HG02840 (cell line): ENCODE data around the gene GNB4.

Source experiments
- ATAC-seq: cut with Tn5 transposase; IDR thresholded peaks from one replicate; pipeline ENCODE4 v1.9.1; 2021; ENCODE audit warnings: mild to moderate bottlenecking, moderate library complexity, moderate number of reproducible peaks; ENCODE audit not compliant: unreplicated experiment, low FRiP score

Gene GNB4

GRCh38 chr3:179451265-179452175 lies at the start of gene GNB4:
Gene GNB4 (minus strand): TSS chr3:179451470. CDS start chr3:179426200, 25,270 bp downstream.
- peak; percentile 72 for ATAC-seq

- no peak for ATAC-seq
Measured at GRCh38 chr3:179495483-179495882, 44.2 kb upstream of the GNB4 start.

- ATAC-seq = no peak
Measured at GRCh38 chr3:179493260-179493659, 42.0 kb upstream of the GNB4 start.

- no peak for ATAC-seq
Measured at GRCh38 chr3:179488213-179488612, 36.9 kb upstream of the GNB4 start.

GRCh38 chr3:179486806-179487205 lies 35.5 kb upstream of the GNB4 start:
- no peak for ATAC-seq

GRCh38 chr3:179482857-179483256 lies 31.6 kb upstream of the GNB4 start:
- ATAC-seq = no peak

GRCh38 chr3:179476215-179476614 lies 24.9 kb upstream of the GNB4 start:
- ATAC-seq = no peak

GRCh38 chr3:179474480-179474879 lies 23.2 kb upstream of the GNB4 start:
- no peak for ATAC-seq

GRCh38 chr3:179473565-179473964 lies 22.3 kb upstream of the GNB4 start:
- ATAC-seq = no peak

DNA sequence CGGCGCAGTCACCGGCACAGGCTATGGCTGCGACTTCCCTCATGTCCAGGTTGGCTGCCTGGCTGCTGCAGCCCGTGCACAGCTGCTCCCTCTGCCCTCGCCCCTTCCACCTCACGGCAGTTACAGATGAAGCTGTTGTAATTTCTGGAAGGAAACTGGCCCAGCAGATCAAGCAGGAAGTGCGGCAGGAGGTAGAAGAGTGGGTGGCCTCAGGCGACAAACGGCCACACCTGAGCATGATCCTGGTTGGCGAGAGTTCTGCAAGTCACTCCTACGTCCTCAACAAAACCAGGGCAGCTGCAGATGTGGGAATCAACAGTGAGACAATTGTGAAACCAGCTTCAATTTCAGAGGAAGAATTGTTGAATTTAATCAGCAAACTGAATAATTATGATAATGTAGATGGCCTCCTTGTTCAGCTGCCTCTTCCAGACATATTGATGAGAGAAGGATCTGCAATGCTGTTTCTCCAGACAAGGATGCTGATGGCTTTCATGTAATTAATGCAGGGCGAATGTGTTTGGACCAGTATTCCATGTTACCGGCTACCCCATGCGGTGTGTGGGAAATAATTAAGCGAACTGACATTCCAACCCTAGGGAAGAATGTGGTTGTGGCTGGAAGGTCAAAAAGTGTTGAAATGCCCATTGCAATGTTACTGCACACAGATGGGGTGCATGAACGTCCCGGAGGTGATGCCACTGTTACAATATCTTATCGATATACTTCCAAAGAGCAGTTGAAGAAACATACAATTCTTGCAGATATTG lies 13.2 kb upstream of the GNB4 start:
- ATAC-seq = no peak

DNA sequence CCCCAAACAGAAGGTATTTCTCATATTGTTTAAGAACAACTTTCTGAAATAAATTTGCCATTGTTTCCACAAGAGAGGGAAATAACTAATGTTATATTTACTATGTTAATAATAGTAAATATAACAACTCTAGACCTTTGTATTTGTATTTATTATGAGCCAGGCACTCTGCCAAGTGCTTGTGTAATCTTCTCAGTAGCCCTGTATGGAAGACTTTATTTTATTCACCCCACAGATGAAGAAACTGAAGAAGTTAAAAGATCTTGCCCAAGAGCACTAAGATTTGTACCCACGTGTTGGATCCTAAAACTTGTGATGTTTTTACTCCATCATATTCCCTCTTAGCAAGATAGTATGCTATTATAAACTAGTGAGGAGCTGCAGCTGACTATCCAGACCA lies 12.0 kb upstream of the GNB4 start:
- ATAC-seq = no peak

GRCh38 chr3:179460260-179460659 lies 9.0 kb upstream of the GNB4 start:
- ATAC-seq = no peak

- no peak for ATAC-seq
Measured at GRCh38 chr3:179455954-179456353, 4.7 kb upstream of the GNB4 start.

- ATAC-seq = no peak
Measured at GRCh38 chr3:179454887-179455286, 3.6 kb upstream of the GNB4 start.

DNA sequence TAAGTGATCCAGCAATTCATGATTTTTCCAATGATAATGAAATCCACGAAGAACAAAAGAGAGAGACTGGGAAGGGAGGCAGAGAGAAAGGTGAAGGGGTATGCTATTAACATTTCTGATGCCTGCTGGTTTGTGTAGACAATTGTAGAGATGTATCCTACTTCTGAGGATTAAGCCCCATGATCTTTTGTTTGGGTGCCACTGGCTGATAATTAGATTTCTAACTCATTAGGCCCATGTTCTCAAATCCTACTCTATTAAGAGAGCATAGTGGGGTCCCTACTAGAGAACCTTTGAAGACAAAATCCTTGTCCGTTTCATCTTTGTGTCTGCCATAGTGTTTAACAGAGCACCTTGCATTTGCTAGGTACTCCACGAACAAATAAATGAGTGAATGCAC lies 2.7 kb upstream of the GNB4 start:
- ATAC-seq = no peak

GRCh38 chr3:179452872-179453271 lies 1.6 kb upstream of the GNB4 start:
- no peak for ATAC-seq

- no peak for ATAC-seq
Measured at GRCh38 chr3:179452176-179452564, 900 bp upstream of the GNB4 start.

DNA sequence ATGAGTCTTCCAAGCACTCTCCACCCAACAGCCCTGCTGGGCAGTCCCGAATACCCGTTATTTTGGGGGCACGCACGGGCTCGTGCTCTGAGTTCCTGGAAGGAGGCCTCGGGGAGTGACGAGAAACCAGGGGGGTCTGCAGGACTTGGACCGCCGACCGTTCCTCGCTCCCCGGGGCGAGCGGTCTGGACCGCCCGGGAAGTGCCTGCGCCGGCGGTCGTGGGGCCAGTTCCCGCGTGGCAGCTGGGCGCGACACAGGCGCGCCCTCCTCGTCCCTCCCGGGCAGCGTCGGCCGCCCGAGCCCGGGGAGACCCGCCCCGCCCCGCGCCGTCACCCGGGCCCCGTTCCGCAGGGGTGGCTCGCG lies 387 bp downstream of the GNB4 start:
- ATAC-seq = peak; percentile 41

DNA sequence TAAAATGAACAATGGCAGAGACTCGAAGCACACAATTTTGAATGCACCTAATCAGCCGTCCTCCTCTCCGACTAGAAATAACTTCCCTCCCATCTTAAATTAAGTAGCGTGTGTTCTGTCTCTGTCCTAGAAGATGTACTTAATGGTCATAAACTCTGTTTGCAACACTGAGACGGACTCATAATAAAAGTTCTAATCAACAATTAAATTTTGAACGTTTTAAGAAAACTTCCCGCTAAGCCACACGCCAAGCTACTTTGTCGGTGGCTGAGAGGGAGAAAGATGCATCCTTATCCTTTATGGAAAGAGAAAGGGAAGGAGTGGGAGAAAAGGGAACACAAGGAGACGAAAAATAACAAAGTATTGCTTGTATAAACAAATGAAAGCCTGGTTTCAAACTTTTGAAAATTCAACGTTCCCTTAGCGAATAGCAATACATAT lies 989 bp downstream of the GNB4 start:
- no peak for ATAC-seq

- ATAC-seq = no peak
Measured at GRCh38 chr3:179449636-179450035, 1.6 kb downstream of the GNB4 start.

GRCh38 chr3:179447251-179447650 lies 4.0 kb downstream of the GNB4 start:
- no peak for ATAC-seq

DNA sequence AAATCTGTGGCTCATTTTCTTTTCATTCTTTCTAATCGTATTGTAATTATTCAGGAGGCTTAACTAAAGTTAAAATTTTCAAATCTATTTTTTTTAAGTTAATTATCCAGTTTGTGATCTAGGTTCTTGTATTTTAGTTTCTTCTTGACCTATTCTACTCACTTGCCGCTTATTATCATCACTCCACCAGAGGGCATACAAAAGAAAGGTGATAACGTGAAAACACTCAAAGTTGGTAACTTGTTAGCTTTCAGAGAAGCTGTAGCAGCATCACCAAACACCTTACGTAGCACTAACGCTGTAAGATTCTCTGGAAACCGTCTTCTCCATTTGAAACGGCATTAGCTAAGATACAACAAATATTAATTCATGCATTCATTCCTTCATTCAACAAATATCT lies 4.8 kb downstream of the GNB4 start:
- no peak for ATAC-seq
